A549 (cell line): Measurements from ENCODE around the gene RORC.

Experiments used
- CBX2 ChIP-seq: fragments of 200-600 bp; sonication (generic); IDR thresholded peaks from 2 replicates; pipeline ENCODE4 v1.6.1; 2016; ENCODE audit warnings: low read depth, mild to moderate bottlenecking, borderline replicate concordance
- CHD4 ChIP-seq: fragments of 200-600 bp; sonication (generic); IDR thresholded peaks from 2 replicates; pipeline ENCODE4 v1.6.1; 2016; ENCODE audit warnings: antibody characterized with exemption, mild to moderate bottlenecking, borderline replicate concordance
- CTCF ChIP-seq: fragments of >200 bp; sonication (Bioruptor Twin); formaldehyde crosslinking; IDR thresholded peaks from 3 replicates; pipeline ENCODE4 v1.5.1; 2016
- E2F6 ChIP-seq: IDR thresholded peaks from 2 replicates; pipeline ENCODE4 v1.6.1; 2012; ENCODE audit warnings: low read depth, borderline replicate concordance
- EHF ChIP-seq: fragments of 250-450 bp; sonication (Bioruptor Pico); IDR thresholded peaks from 2 replicates; pipeline ENCODE4 v1.5.0; 2020; ENCODE audit warnings: mild to moderate bottlenecking
- ESRRA ChIP-seq: fragments of 150-350 bp; IDR thresholded peaks from 2 replicates; pipeline ENCODE4 v1.6.1; 2014; ENCODE audit warnings: mild to moderate bottlenecking, low read length, borderline replicate concordance
- POLR2A ChIP-seq: IDR thresholded peaks from 2 replicates; pipeline ENCODE4 v1.6.1; 2012; ENCODE audit warnings: mild to moderate bottlenecking, low read length
- RAD21 ChIP-seq, 2 experiments: fragments of >200 bp in 1 of 2; sonication (Bioruptor Twin) in 1 of 2; formaldehyde crosslinking in 1 of 2; IDR thresholded peaks in 1 of 2; conservative IDR thresholded peaks in 1 of 2; 2 replicates in 1 of 2; 3 replicates in 1 of 2; pipeline ENCODE4 v1.6.1; 2012 to 2018; ENCODE audit warnings: inconsistent platforms in 1 of 2
- RNF2 ChIP-seq: fragments of 200-600 bp; sonication (generic); IDR thresholded peaks from 2 replicates; pipeline ENCODE4 v1.6.1; 2016; ENCODE audit warnings: low read depth, mild to moderate bottlenecking, antibody characterized with exemption, moderate library complexity, borderline replicate concordance
- ZNF302 ChIP-seq: fragments of 250-450 bp; sonication (Bioruptor Pico); IDR thresholded peaks from 2 replicates; pipeline ENCODE4 v1.9.0; 2021; ENCODE audit warnings: inconsistent platforms, mild to moderate bottlenecking, moderate library complexity
- TF ChIP-seq, protein P1 (sequence below): fragments of 450-650 bp; IDR thresholded peaks from 2 replicates; pipeline ENCODE4 v1.6.1; 2014; ENCODE audit warnings: antibody characterized with exemption
- TF ChIP-seq, protein P2 (sequence below): IDR thresholded peaks from 2 replicates; pipeline ENCODE4 v1.6.1; 2012

DNA sequence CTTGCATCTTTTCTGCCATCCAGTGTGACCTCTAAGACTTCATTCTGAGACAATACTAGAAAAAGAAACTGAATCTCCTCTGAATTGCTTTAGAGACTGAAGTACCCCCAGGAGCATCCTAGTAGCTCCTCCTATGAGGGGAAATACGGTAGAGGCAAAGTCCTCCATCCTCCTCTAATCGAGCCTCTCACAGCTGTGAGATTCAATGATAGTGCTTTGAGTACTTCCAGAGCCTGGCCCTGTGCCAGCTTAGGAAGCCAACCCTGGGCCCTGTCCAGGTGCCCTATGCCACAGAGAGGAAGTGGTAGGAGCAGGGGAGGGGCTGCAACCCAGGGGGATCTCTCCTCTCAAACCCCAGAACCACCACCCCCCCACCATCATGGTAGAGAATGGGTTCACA, 10.7 kb downstream of the RORC start:
- TF ChIP-seq, protein P1, sequence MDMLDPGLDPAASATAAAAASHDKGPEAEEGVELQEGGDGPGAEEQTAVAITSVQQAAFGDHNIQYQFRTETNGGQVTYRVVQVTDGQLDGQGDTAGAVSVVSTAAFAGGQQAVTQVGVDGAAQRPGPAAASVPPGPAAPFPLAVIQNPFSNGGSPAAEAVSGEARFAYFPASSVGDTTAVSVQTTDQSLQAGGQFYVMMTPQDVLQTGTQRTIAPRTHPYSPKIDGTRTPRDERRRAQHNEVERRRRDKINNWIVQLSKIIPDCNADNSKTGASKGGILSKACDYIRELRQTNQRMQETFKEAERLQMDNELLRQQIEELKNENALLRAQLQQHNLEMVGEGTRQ, result no peak
- TF ChIP-seq ZNF302 (CRISPR knock-in tag) (no peak), CHD4 (no peak), ESRRA (no peak), CTCF (no peak), RNF2 (no peak), CBX2 (no peak), E2F6 (no peak), POLR2A (no peak), EHF (CRISPR knock-in tag) (no peak), RAD21 (conservative IDR thresholded peaks at IDR 0.05 in 1 of 2, IDR thresholded peaks at IDR 0.05 in 1 of 2) (no peak)
- TF ChIP-seq, protein P2, sequence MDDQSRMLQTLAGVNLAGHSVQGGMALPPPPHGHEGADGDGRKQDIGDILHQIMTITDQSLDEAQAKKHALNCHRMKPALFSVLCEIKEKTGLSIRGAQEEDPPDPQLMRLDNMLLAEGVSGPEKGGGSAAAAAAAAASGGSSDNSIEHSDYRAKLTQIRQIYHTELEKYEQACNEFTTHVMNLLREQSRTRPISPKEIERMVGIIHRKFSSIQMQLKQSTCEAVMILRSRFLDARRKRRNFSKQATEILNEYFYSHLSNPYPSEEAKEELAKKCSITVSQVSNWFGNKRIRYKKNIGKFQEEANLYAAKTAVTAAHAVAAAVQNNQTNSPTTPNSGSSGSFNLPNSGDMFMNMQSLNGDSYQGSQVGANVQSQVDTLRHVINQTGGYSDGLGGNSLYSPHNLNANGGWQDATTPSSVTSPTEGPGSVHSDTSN, result no peak
